Right lobe of liver (tissue), 4 donors: ENCODE measurements around the gene NMNAT2.

Source experiments
- CTCF ChIP-seq, 4 donors: fragments of 200-600 bp in 3 of 4; fragments of 450-650 bp in 1 of 4; IDR thresholded peaks; one replicate each; pipeline versions ENCODE4 v1.5.1 to v1.8.0; 2016 to 2022; ENCODE audit warnings: antibody characterized with exemption in 4 of 4, mild to moderate bottlenecking in 2 of 4
- POLR2A ChIP-seq: fragments of 450-650 bp; IDR thresholded peaks from one replicate; pipeline ENCODE4 v1.6.1; 2017; ENCODE audit warnings: antibody characterized with exemption, mild to moderate bottlenecking
- donor health status: DM: no; HTN: no; CAD: no.
- donor health status: DM: no; HTN: no; CAD: no.
- donor health status: DM: no; HTN: yes; CAD: no.

GRCh38 chr1:183379951-183380350, 38.2 kb downstream of the NMNAT2 start:
- TF ChIP-seq CTCF (IDR thresholded peaks at IDR 0.05) (no peak), POLR2A (no peak)
